GM23338 (cell line): ENCODE measurements around the gene MARK3. TPM values are rescaled to one million over a fixed set of nuclear protein-coding genes. Genes with fewer than 3 reads are reported as not detected.
A peak's percentile ranks its signal among the peaks of the same experiment; 100 is the strongest.

Experiments used
- ATAC-seq: fragments of 200-7000 bp; cut with Tn5 transposase; 3 replicates; pipeline ENCODE4 v1.9.1; 2020
- DNase-seq: peaks from one replicate; pipeline ENCODE4 v3.0.0-alpha.2; 2015; ENCODE audit warnings: low spot score
- H2AFZ ChIP-seq: fragments of 200-600 bp; sonication (generic); 2 replicates; pipeline ENCODE4 v1.8.0; 2016; ENCODE audit warnings: antibody characterized with exemption, mild to moderate bottlenecking, moderate library complexity
- H3F3A ChIP-seq: fragments of 200-600 bp; sonication (generic); replicated peaks from 2 replicates; pipeline ENCODE4 v1.8.0; 2017; ENCODE audit warnings: antibody characterized with exemption, mixed run types, low read depth
- H3K27ac ChIP-seq: fragments of 200-600 bp; sonication (generic); 2 replicates; pipeline ENCODE4 v1.6.1; 2016; ENCODE audit warnings: low read depth
- H3K27me3 ChIP-seq: fragments of 200-600 bp; sonication (generic); 2 replicates; pipeline ENCODE4 v1.8.0; 2016; ENCODE audit warnings: mild to moderate bottlenecking, mixed run types, moderate library complexity; ENCODE audit not compliant: insufficient read depth
- H3K36me3 ChIP-seq: fragments of 200-600 bp; sonication (generic); 2 replicates; pipeline ENCODE4 v1.8.0; 2016; ENCODE audit warnings: mild to moderate bottlenecking; ENCODE audit not compliant: insufficient read depth
- H3K4me1 ChIP-seq: fragments of 200-600 bp; sonication (generic); 2 replicates; pipeline ENCODE4 v1.8.0; 2016; ENCODE audit warnings: mild to moderate bottlenecking, moderate library complexity; ENCODE audit not compliant: insufficient read depth
- H3K4me2 ChIP-seq: fragments of 200-600 bp; sonication (generic); 2 replicates; pipeline ENCODE4 v1.7.1; 2017; ENCODE audit warnings: mixed run types
- H3K4me3 ChIP-seq: fragments of 200-600 bp; sonication (generic); 2 replicates; pipeline ENCODE4 v1.6.1; 2016; ENCODE audit warnings: mixed run types
- H3K79me2 ChIP-seq: fragments of 200-600 bp; sonication (generic); replicated peaks from 2 replicates; pipeline ENCODE4 v1.8.0; 2017; ENCODE audit warnings: mild to moderate bottlenecking; ENCODE audit not compliant: insufficient read depth
- H3K9me2 ChIP-seq: fragments of 200-600 bp; sonication (generic); 2 replicates; pipeline ENCODE4 v1.8.0; 2017; ENCODE audit not compliant: insufficient read depth
- H4K20me1 ChIP-seq: fragments of 200-600 bp; sonication (generic); replicated peaks from 2 replicates; pipeline ENCODE4 v1.8.0; 2017; ENCODE audit warnings: mild to moderate bottlenecking; ENCODE audit not compliant: insufficient read depth
- H3K27ac Mint-ChIP-seq: 2 replicates; pipeline ENCODE4 v1.8.0; 2020; ENCODE audit warnings: inconsistent platforms, mild to moderate bottlenecking, moderate library complexity, mixed read lengths
- H3K27me3 Mint-ChIP-seq: 3 replicates; pipeline ENCODE4 v1.8.0; 2022; ENCODE audit warnings: low read depth, mild to moderate bottlenecking, moderate library complexity, mixed read lengths, inconsistent platforms; ENCODE audit not compliant: insufficient read depth, poor library complexity
- H3K36me3 Mint-ChIP-seq: 3 replicates; pipeline ENCODE4 v1.8.0; 2021; ENCODE audit warnings: low read depth, mild to moderate bottlenecking, inconsistent platforms, moderate library complexity, mixed read lengths
- H3K4me1 Mint-ChIP-seq: 3 replicates; pipeline ENCODE4 v1.8.0; 2020; ENCODE audit warnings: mild to moderate bottlenecking, inconsistent platforms, mixed read lengths
- H3K4me3 Mint-ChIP-seq: 3 replicates; pipeline ENCODE4 v1.8.0; 2021; ENCODE audit warnings: moderate library complexity, mild to moderate bottlenecking, inconsistent platforms, mixed read lengths
- H3K9me3 Mint-ChIP-seq: 3 replicates; pipeline ENCODE4 v1.8.0; 2020; ENCODE audit warnings: moderate library complexity, mild to moderate bottlenecking, inconsistent platforms, mixed read lengths
- CREB1 ChIP-seq: fragments of 250-450 bp; sonication (Bioruptor Pico); IDR thresholded peaks from 2 replicates; pipeline ENCODE4 v1.5.0; 2020; ENCODE audit warnings: low read depth, mild to moderate bottlenecking, moderate library complexity
- ETS1 ChIP-seq: IDR thresholded peaks from 2 replicates; pipeline ENCODE4 v1.6.1; 2016; ENCODE audit warnings: antibody characterized with exemption
- EZH2 ChIP-seq: fragments of 200-600 bp; sonication (generic); IDR thresholded peaks from one replicate; pipeline ENCODE4 v1.8.0; 2017; ENCODE audit warnings: antibody characterized with exemption, mild to moderate bottlenecking, low read depth; ENCODE audit not compliant: unreplicated experiment
- EZH2phosphoT487 ChIP-seq: fragments of 200-600 bp; sonication (generic); IDR thresholded peaks from one replicate; pipeline ENCODE4 v1.8.1; 2018; ENCODE audit warnings: antibody characterized with exemption; ENCODE audit not compliant: unreplicated experiment
- JUNB ChIP-seq: IDR thresholded peaks from one replicate; pipeline ENCODE4 v1.6.1; 2016; ENCODE audit warnings: antibody characterized with exemption; ENCODE audit not compliant: unreplicated experiment
- NANOG ChIP-seq: IDR thresholded peaks from 2 replicates; pipeline ENCODE4 v1.6.1; 2016; ENCODE audit warnings: antibody characterized with exemption, borderline replicate concordance
- POLR2AphosphoS5 ChIP-seq: IDR thresholded peaks from 2 replicates; pipeline ENCODE4 v1.6.1; 2016; ENCODE audit warnings: antibody characterized with exemption, low read depth
- STAT1 ChIP-seq: IDR thresholded peaks from one replicate; pipeline ENCODE4 v1.6.1; 2016; ENCODE audit warnings: antibody characterized with exemption; ENCODE audit not compliant: unreplicated experiment
- ZNF114 ChIP-seq: fragments of 250-450 bp; sonication (Bioruptor Pico); IDR thresholded peaks from 2 replicates; pipeline ENCODE4 v1.5.0; 2020; ENCODE audit warnings: mild to moderate bottlenecking, moderate library complexity
- ZNF331 ChIP-seq: fragments of 250-450 bp; sonication (Bioruptor Pico); IDR thresholded peaks from 2 replicates; pipeline ENCODE4 v1.5.0; 2020; ENCODE audit warnings: low read depth, mild to moderate bottlenecking, moderate library complexity
- polyA plus RNA-seq: library from polyadenylated mRNA; unstranded; fragments of >200 nt; fragmentation: Nextera tagmentation; extraction: Ambion mirVana; gene quantifications from 2 replicates; pipeline ENCODE4 v1.2.1, GENCODE V29; 2016
- total RNA-seq: library from RNA; depleted of rRNA; stranded (reverse); fragments of >200 nt; shearing (Covaris generic); gene quantifications from 2 replicates; pipeline ENCODE4 v1.2.3, GENCODE V29; 2014
- TF ChIP-seq, protein P1 (sequence below), 2 experiments: fragments of 200-600 bp in 1 of 2; sonication (generic) in 1 of 2; conservative IDR thresholded peaks; 2 replicates each; pipeline versions ENCODE4 v1.5.1 to v1.6.1; 2016 to 2017; ENCODE audit warnings: antibody characterized with exemption in 2 of 2, low read depth in 2 of 2, mild to moderate bottlenecking in 2 of 2, moderate library complexity in 1 of 2
- TF ChIP-seq, protein P2 (sequence below): fragments of 250-450 bp; sonication (Bioruptor Pico); IDR thresholded peaks from 2 replicates; pipeline ENCODE4 v1.5.0; 2020; ENCODE audit warnings: mild to moderate bottlenecking, moderate library complexity
- TF ChIP-seq, protein P3 (sequence below): IDR thresholded peaks from one replicate; pipeline ENCODE4 v1.6.1; 2018; ENCODE audit warnings: antibody characterized with exemption; ENCODE audit not compliant: unreplicated experiment

Gene MARK3
- total and polyA plus RNA-seq, 2 experiments from 2014 or later = 45.9 to 69.7 TPM

GRCh38 chr14:103519837-103520212 is 134.6 kb downstream of the MARK3 start:
- Histone ChIP-seq H3K9me2 (no peaks in the 10 kb centered on the region), H4K20me1 (peaks cover 11% of the 10 kb centered on the region), H3K4me3 (peak overlapping the region; percentile 90; the same call in 1 of the 2 replicates), H3K27me3 (peaks cover 17% of the 10 kb centered on the region), H3F3A (peaks cover 30% of the 10 kb centered on the region), H3K27ac (no peak overlapping the region), H2AFZ (no peak overlapping the region), H3K4me1 (peaks cover 17% of the 10 kb centered on the region), H3K36me3 (no peaks in the 10 kb centered on the region; the same call in 1 of the 2 replicates), H3K4me2 (peak overlapping the region; percentile 64; the same call in 1 of the 2 replicates), H3K79me2 (no peaks in the 10 kb centered on the region)
- DNase-seq = no peak
- H3K27ac Mint-ChIP-seq = no peak overlapping the region
- no peak for ATAC-seq
- H3K4me1 Mint-ChIP-seq = peaks cover 28% of the 10 kb centered on the region
- H3K36me3 Mint-ChIP-seq = peaks cover 14% of the 10 kb centered on the region
- peaks cover 34% of the 10 kb centered on the region for H3K27me3 Mint-ChIP-seq
- H3K9me3 Mint-ChIP-seq = peaks cover 4% of the 10 kb centered on the region; the same call in 2 of the 3 replicates
- H3K4me3 Mint-ChIP-seq = peak overlapping the region; percentile 54
- TF ChIP-seq ETS1 = no peak
- no peak for TF ChIP-seq POLR2AphosphoS5
- TF ChIP-seq CREB1 = no peak
- no peak for TF ChIP-seq ZNF331 (CRISPR knock-in tag)
- no peak for TF ChIP-seq EZH2phosphoT487
- TF ChIP-seq JUNB = no peak
- no peak for TF ChIP-seq STAT1
- TF ChIP-seq ZNF114 (CRISPR knock-in tag) = no peak
- TF ChIP-seq, protein P1, sequence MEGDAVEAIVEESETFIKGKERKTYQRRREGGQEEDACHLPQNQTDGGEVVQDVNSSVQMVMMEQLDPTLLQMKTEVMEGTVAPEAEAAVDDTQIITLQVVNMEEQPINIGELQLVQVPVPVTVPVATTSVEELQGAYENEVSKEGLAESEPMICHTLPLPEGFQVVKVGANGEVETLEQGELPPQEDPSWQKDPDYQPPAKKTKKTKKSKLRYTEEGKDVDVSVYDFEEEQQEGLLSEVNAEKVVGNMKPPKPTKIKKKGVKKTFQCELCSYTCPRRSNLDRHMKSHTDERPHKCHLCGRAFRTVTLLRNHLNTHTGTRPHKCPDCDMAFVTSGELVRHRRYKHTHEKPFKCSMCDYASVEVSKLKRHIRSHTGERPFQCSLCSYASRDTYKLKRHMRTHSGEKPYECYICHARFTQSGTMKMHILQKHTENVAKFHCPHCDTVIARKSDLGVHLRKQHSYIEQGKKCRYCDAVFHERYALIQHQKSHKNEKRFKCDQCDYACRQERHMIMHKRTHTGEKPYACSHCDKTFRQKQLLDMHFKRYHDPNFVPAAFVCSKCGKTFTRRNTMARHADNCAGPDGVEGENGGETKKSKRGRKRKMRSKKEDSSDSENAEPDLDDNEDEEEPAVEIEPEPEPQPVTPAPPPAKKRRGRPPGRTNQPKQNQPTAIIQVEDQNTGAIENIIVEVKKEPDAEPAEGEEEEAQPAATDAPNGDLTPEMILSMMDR (conservative IDR thresholded peaks at IDR 0.05; ENCODE audit: low read depth in 2 of 2) = no peak
- no peak for TF ChIP-seq EZH2
- TF ChIP-seq NANOG = no peak
- TF ChIP-seq, protein P2, sequence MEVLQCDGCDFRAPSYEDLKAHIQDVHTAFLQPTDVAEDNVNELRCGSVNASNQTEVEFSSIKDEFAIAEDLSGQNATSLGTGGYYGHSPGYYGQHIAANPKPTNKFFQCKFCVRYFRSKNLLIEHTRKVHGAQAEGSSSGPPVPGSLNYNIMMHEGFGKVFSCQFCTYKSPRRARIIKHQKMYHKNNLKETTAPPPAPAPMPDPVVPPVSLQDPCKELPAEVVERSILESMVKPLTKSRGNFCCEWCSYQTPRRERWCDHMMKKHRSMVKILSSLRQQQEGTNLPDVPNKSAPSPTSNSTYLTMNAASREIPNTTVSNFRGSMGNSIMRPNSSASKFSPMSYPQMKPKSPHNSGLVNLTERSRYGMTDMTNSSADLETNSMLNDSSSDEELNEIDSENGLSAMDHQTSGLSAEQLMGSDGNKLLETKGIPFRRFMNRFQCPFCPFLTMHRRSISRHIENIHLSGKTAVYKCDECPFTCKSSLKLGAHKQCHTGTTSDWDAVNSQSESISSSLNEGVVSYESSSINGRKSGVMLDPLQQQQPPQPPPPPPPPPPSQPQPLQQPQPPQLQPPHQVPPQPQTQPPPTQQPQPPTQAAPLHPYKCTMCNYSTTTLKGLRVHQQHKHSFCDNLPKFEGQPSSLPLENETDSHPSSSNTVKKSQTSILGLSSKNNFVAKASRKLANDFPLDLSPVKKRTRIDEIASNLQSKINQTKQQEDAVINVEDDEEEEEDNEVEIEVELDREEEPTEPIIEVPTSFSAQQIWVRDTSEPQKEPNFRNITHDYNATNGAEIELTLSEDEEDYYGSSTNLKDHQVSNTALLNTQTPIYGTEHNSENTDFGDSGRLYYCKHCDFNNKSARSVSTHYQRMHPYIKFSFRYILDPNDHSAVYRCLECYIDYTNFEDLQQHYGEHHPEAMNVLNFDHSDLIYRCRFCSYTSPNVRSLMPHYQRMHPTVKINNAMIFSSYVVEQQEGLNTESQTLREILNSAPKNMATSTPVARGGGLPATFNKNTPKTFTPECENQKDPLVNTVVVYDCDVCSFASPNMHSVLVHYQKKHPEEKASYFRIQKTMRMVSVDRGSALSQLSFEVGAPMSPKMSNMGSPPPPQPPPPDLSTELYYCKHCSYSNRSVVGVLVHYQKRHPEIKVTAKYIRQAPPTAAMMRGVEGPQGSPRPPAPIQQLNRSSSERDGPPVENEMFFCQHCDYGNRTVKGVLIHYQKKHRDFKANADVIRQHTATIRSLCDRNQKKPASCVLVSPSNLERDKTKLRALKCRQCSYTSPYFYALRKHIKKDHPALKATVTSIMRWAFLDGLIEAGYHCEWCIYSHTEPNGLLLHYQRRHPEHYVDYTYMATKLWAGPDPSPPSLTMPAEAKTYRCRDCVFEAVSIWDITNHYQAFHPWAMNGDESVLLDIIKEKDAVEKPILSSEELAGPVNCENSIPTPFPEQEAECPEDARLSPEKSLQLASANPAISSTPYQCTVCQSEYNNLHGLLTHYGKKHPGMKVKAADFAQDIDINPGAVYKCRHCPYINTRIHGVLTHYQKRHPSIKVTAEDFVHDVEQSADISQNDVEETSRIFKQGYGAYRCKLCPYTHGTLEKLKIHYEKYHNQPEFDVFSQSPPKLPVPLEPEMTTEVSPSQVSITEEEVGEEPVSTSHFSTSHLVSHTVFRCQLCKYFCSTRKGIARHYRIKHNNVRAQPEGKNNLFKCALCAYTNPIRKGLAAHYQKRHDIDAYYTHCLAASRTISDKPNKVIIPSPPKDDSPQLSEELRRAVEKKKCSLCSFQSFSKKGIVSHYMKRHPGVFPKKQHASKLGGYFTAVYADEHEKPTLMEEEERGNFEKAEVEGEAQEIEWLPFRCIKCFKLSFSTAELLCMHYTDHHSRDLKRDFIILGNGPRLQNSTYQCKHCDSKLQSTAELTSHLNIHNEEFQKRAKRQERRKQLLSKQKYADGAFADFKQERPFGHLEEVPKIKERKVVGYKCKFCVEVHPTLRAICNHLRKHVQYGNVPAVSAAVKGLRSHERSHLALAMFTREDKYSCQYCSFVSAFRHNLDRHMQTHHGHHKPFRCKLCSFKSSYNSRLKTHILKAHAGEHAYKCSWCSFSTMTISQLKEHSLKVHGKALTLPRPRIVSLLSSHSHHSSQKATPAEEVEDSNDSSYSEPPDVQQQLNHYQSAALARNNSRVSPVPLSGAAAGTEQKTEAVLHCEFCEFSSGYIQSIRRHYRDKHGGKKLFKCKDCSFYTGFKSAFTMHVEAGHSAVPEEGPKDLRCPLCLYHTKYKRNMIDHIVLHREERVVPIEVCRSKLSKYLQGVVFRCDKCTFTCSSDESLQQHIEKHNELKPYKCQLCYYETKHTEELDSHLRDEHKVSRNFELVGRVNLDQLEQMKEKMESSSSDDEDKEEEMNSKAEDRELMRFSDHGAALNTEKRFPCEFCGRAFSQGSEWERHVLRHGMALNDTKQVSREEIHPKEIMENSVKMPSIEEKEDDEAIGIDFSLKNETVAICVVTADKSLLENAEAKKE (CRISPR knock-in tag) = no peak
- TF ChIP-seq, protein P3, sequence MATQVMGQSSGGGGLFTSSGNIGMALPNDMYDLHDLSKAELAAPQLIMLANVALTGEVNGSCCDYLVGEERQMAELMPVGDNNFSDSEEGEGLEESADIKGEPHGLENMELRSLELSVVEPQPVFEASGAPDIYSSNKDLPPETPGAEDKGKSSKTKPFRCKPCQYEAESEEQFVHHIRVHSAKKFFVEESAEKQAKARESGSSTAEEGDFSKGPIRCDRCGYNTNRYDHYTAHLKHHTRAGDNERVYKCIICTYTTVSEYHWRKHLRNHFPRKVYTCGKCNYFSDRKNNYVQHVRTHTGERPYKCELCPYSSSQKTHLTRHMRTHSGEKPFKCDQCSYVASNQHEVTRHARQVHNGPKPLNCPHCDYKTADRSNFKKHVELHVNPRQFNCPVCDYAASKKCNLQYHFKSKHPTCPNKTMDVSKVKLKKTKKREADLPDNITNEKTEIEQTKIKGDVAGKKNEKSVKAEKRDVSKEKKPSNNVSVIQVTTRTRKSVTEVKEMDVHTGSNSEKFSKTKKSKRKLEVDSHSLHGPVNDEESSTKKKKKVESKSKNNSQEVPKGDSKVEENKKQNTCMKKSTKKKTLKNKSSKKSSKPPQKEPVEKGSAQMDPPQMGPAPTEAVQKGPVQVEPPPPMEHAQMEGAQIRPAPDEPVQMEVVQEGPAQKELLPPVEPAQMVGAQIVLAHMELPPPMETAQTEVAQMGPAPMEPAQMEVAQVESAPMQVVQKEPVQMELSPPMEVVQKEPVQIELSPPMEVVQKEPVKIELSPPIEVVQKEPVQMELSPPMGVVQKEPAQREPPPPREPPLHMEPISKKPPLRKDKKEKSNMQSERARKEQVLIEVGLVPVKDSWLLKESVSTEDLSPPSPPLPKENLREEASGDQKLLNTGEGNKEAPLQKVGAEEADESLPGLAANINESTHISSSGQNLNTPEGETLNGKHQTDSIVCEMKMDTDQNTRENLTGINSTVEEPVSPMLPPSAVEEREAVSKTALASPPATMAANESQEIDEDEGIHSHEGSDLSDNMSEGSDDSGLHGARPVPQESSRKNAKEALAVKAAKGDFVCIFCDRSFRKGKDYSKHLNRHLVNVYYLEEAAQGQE = no peak
